Neural progenitor cell (in vitro differentiated cells): ENCODE results near the gene UCMA.

Source experiments
- CTCF ChIP-seq: fragments of 200-600 bp; sonication (generic); IDR thresholded peaks from 2 replicates; pipeline ENCODE4 v1.5.1; 2017; ENCODE audit warnings: antibody characterized with exemption, mild to moderate bottlenecking
- EZH2 ChIP-seq: fragments of 200-600 bp; sonication (generic); IDR thresholded peaks from 2 replicates; pipeline ENCODE4 v1.6.1; 2017; ENCODE audit warnings: antibody characterized with exemption, mild to moderate bottlenecking, moderate library complexity

- TF ChIP-seq CTCF (no peak), EZH2 (no peak)
Observed at GRCh38 chr10:13233358-13233757, 816 bp downstream of the UCMA start.
